HG02642 (cell line): ENCODE results near the gene TMEM214.
"Not testable (repeated sequence)": the region's sequence is repeated elsewhere in the genome, so short reads cannot be mapped to it uniquely, and the experiment has no call there.

Experiments used
- ATAC-seq: cut with Tn5 transposase; IDR thresholded peaks from one replicate; pipeline ENCODE4 v1.9.1; 2021; ENCODE audit warnings: mild to moderate bottlenecking; ENCODE audit not compliant: unreplicated experiment, poor library complexity

The TMEM214 gene

DNA sequence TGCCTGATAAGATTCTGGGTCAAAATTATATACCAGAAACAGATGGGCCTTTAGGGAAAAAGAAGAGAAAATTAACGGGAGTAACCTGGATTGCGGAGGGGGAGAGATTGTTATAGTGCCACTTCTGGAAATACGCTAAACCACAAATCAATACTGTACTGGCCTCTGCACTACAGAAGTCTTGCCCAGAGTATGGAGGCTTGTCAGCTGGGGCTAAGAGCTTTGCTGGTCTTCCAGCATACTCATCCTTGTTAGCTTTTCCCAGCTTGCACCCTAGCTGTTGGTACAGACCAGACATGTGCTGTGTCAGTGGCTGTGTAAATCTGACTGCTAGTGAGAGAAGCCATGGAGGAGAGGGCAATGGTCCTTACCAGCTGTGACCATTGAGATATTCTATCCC, 27.6 kb downstream of the TMEM214 start:
- no peak for ATAC-seq

DNA sequence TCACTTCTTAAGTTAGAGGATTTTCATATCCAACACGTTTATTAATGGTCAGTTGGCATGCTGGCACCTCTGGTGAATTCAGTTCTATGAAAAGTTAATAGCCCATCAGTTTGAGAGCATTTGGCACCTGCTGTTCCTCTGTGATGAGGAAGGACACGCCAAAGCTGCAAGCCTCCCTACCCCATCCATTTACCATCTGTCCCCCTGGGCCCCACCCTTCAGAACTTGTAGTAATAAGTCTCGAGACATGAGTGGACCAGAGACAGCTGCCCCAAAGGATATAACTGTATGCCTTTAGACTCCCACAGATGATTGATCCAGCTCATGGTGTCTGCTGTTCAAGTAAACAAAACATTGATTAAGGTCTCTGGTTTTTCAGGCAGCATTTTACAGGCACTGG, 32.4 kb downstream of the TMEM214 start:
- ATAC-seq = no peak

DNA sequence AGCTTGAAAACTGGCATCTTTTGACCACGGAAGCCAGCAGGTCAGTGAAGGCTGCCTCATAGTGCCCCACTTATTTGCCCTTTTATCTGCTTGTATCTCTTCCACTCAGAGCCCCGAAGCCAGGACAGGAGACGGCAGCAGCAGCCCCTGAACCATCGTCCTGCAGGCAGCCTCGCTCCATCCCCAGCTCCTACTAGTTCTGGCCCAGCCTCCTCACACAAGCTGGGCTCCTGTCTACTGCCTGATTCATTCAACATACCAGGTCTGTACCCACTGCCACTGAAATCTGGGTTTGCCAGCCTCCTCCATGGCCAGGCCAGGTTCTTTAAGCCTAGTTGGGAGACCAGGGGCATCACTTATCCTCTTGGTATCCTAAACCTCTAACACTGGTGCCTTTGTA, 34.6 kb downstream of the TMEM214 start:
- no peak for ATAC-seq

DNA sequence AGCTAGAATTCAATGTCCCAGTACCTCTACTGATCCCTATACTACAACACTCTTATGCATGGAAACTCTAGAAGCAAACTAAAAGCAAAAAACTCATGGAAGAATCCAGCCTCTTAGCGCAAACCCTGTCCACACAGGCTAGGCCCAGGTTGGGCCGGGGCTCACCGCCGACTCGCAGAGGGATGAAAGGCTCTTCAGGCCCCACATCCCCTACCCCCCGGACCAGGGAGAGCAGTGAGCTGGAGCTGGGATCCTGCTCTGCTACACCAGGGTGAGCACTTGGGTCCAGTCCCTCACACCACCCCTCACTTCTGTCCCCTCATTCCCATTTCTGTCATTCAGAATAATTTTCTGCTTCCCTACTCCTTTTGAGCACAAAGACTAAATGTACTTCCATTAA, 36.7 kb downstream of the TMEM214 start:
- no peak for ATAC-seq

DNA sequence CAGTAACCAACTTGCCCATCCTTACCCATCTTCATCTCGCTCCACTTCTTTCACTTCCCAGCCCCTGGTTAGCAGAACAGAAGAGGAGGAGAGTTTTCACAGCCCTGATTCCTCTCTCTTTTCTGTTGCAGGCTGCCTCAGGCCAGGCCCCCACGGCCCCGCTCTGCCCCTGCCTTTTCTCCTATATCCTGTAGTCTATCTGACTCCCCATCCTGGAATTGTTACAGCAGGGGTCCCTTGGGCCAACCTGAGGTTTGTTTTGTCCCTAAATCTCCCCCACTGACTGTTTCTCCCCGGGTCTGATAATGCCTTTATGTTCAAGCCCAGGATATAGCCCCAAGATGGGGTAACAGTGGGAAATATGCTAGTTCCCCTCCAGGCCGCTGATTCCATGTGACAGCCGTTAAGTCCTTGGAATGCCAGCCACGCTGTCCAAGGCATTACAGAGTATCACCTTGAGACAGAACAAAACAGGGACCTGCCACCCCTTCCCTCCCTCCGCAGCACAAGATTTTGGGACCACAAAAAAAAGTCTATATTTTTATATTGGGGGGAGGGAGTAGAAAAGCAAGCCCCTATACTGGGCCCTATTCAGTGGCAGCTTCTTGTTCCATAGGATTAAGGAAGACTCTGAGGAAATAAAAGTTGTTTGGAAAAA, 37.3 kb downstream of the TMEM214 start:
- no peak for ATAC-seq

DNA sequence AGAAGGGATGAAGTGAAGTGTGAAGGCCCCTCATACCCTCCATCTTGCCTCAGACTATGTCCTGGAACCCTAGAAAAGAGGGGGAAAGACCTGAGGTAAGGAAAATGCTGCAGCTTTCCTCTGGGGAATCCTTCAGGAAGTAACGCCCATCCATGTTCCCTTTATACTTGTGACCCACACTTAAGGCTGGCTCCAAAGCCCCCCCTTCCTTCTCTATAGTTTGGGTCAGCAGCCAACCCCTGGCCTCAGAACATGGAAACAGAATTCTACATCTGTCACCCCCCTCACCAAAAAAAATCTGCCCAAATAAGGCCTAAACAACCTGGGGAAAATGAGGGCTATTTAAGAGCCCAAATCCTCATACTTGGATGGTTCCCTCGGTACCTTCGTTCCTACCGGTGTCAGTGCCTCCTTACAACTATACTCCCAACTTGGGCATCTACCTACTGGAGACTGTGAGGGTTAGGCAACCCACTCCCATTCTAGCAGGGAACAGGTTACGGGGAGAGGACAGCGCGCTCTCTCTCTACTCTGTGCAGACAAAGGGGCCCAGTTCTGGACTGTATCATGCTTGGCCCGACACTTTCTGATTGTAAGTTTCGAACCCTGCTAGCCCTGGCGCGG, 38.0 kb downstream of the TMEM214 start:
- peak; percentile 12 for ATAC-seq

DNA sequence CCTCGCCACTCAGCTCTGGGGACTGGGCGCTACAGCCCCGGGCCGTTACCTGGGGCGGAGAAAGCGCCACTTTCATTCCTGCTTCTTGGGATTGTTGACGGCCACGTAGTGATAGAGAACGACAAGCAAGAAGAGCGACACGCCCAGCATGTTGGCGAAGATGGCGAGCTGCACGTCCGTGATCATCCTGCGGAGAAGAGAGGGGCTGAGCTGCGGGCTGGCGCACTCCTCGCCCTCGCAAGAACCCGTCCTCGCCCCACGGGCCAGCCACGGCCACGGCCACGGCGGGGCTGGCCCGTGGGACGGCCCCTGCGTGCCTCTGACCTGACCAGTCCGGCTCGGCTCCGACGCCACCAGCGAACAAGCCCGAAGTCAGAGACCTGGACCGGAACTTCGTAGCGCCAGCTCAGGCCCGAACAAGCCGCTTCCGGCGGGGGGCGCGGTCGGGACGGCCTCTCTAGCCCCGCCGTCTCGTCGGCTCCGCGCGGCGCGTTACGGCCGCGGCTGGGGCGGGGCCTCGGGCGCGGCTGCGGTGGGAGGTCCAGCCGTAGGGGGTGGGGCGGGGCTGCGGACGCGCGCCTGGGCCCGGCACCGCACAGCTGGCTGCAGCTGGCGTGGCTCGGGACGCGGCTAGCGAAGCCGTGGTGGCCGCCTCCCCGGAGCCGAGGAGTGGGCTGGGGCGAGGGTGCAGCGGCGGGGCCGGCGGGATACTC, 38.7 kb downstream of the TMEM214 start, which contains the start of gene OST4:
TSS of gene OST4 (minus strand) at position 378 of the 713 bp plus-strand sequence.
- peak; percentile 88 for ATAC-seq

DNA sequence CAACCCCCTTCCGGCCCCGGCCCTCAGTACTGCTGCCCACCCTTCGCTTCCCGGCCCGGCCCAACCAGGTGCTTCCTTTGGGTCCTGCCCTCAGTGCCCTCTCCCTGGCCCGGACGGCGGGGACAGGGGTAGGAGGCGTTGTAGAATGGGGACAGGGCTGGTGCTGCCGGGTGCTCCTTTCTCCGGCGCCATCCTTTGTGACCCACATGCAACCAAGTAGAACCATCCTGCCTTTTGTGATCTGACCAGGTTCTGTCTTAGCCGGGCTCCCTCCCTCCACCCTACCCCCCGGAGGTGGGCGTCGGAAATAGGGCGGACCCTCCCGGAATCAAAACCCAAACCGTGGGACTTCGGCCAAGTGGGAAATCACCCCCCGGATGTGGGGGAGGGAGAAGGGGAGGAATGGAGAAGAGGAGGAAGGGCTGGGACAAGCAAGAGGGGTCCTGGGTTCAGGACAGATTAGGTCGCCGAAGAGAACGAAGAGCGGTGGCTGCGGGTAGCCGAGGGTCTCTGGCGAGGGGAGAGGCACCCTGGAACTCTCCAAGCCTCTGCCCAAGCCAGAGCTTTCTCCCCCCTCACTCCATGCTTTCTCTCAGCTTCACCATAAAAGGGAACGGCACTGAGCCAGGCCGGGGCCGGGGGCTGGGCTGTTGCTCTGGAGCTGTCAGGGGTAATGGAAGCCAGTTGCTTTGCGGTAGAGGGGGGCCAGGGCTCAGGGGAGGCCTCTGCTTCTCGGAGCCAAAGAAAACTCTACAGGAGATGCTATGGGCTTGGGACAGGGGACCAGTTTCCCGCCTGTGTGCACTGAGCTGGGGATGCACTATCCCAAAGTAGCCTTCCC, 39.4 kb downstream of the TMEM214 start:
- no peak for ATAC-seq

DNA sequence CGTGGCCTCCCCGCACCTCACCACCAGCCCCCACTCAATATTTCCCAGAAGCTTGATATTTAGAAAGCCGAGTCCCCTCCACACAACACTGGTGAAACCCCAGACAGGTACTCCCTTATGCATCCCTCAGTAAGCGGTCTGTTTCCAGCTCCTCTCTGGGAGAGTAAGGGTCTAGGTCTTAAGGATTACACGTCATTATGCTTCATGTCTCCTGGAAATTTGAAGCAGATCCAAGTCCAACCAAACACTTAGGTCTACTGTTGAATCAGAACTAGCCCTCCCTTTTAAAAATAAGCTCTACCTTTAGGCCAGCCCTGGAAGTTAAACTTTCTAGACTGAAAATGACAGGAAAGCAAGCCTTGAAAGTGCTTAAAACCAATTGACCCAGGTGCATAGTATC, 40.2 kb downstream of the TMEM214 start:
- ATAC-seq = no peak

DNA sequence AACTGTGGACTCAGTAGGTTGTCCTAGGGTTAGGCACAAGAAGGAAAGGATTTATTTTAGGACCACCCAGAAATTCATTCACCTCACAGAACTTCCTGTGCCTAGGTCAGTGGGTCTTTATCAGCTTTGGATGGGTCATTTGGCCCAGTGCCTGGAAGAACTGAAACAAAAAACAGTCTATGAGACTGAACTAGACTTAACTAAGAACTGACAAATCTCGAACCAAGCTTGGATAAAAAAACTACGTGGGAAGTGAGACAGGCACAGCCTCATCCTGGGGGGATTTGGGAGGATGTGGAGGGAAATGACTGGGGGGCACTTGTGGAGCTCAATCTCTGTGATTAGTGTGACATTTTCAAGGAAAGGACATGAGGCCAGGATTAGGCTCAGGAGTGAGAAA, 41.0 kb downstream of the TMEM214 start:
- no peak for ATAC-seq

DNA sequence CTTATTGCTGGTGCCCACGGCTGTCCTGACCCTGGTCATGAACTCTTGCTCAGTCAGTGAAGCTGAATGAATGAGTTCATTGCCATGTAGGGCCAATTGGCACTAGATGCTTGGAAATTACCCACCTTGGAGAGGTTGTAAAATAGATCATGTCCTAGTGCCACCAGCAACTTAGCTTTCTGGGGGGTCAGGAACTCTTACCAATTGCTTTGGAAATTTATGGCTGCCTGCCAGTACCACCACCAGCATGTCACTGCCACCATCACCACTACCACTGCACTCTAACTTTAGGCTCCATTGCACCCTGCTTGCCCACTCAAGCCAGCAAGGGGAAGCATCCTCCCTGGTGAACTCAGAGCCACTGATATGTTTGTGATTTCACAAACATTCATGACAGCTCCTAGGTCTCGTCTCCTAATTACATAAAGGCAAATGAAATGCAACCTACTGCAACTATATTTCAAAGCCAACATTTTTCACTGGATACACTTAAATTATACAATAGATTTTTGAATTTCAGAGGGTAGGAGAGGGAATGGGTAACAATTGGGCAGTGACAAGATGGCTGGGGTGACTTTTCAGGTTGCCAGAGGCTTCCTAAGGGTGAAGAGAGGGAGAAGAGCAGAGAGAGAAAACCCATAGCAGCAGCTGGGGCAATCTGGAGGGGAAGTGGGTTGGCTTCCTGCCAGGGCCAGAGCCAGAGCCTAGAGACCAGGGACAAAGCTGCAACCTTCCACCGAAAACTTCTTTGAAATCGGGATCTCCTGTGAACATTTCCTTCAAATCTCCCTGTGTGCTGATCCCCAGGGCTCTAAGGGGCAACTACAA, 42.2 kb downstream of the TMEM214 start:
- no peak for ATAC-seq

DNA sequence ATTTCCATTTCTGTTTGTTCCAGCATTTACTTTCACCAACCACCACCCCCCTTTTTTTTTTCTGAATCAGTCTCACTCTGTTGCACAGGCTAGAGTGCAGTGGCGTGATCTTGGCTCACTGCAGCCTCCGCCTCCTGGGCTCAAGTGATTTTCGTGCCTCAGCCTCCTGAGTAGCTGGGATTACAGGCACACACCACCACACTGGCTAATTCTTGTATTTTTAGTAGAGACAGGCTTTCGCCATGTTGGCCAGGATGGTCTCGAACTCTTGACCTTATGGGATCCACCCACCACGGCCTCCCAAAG, 42.8 kb downstream of the TMEM214 start:
- not testable (repeated sequence) for ATAC-seq

DNA sequence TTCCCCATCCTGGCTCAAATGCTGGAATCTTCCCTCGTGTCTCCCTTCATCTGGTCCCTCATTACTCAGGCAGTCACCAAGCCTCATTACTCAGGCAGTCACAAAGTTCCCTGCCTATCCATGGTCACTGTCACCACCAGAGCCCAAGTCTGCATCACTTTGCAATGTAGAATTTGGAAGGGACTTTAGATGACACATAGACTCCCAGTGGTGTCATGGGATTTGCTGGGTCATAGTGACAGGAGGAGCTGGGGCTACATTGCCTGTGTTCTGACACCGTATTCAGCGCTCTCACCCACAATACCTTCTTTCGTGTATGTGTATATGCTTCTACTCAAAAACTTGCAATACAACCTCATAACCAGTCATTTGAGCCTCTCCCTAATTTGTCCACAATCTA, 43.6 kb downstream of the TMEM214 start:
- no peak for ATAC-seq

DNA sequence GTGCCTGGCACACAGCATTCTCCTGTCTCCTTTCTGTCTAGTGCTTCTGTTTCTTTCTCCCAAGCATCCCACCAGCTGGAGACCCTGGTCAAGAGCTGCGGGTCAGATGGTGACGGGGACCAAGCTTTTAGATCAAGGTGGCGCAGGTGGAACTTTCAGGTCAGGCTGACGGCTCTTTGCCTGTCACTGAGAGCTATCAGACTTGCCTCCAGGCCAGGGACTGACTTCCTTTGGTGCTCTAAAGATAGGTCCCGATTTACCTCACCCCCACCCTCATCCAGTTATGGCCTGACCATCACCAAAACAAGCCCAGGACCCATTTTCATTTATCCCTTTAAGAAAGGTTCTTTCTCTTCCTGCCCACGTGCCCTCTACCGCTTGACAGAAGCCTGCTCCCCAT, 44.5 kb downstream of the TMEM214 start:
- ATAC-seq = no peak

DNA sequence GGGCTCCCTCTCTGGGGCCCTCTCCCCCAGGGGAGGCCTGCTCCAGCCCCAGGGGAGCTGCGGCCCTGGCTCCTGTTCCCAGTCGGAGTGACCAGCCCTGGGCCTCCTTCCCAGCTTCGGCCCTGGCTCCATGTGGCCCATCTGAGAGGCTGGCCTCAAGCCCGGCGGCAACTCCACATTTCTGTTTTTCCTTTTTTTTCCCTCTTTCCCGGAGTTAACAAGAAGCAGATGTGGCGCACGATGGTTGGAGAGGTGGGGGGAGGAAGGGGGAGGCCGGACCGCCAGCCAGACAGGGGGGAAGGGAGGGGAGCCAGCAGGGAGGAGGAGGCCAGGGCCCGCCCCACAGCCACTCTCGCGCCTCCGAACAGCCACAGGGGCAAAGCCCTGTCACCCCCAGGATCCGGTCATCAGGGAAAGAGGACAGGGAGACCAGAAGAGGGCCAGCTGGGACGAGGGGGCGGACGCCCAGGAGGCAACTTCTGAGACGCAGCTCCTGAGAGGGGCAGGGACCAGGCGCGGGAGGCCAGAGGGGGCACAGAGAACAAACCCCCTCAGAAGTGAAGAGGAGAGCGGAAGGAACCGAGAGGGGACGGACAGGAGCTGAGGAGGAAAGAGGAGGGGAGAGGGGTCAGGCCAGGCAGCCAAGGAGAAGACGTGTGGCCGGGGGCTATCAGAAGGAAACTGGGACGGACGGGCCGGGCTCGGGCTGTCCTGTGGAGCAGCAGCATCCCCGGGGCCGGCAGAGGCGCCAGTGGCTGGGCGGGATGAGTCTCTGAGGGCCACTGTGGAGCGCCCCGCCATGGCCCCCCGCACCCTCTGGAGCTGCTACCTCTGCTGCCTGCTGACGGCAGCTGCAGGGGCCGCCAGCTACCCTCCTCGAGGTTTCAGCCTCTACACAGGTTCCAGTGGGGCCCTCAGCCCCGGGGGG, 45.8 kb downstream of the TMEM214 start, which contains the start of gene EMILIN1:
TSS of gene EMILIN1 (plus strand) at position 349 of the 928 bp plus-strand sequence. CDS start at position 800, 451 bp downstream.
- no peak for ATAC-seq

DNA sequence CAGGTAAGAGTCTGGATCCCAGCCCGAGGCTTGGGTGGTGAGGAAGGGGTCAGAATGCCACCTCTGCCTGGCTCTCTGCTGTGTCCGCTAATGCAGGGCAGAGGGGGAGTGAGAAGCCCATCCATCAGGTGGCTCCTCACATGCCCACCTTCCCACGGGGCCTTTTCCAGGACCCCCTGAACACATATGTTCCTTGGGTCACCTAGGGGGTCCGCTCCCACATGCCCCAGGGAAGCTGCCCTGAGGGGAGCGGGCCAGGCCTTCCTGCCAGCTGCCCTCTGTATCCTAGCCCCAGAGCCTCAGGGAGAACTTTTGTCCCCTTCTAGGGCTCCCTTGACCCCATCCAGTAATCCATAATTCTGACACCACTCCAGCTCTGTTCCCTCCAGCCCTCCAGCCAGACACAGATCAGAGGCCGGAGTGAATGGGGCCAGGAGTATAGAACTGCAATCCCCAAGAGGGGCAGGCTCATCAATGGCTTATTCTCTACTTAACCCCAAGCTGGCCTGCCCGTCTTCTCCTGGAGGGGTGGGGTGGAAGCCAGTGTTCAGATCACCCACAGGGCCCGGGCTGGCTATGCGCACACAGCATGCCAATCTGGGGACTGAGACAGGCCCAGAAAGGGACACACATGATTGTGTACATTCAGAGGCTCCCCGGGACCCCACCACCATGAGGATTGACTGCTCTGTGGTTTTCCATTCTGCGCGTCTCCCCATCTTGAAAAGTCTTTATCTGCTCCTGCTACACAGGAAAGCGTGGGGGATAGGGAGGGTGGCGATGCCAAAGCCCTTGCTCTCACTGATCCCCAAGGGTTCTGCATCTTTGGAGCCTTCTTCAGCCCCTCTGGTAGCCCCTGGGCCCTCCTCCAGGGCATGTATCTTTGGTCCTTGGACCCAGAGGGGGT, 46.7 kb downstream of the TMEM214 start:
- no peak for ATAC-seq

DNA sequence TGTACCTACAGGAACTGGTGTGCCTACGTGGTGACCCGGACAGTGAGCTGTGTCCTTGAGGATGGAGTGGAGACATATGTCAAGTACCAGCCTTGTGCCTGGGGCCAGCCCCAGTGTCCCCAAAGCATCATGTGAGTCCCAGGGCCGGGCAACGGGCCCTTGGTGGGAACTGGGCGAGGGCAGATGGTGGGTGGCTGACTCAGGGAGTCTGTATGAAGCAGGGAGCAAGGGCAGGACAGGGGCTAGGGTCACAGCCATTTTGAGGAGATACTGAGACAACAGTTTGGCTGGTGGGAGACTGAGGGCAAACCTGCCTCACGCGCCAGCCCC, 47.3 kb downstream of the TMEM214 start:
- ATAC-seq = no peak

DNA sequence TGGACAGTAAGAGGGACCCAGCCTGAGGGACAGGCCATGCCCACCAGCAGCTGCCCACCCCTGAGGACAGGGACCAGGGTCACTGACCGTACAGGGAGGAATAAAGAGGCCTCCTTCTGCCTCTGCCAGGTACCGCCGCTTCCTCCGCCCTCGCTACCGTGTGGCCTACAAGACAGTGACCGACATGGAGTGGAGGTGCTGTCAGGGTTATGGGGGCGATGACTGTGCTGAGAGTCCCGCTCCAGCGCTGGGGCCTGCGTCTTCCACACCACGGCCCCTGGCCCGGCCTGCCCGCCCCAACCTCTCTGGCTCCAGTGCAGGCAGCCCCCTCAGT, 47.8 kb downstream of the TMEM214 start:
- ATAC-seq = no peak
